HG03342 (cell line): ENCODE results near the gene STX7.
"Not testable (repeated sequence)": the region's sequence is repeated elsewhere in the genome, so short reads cannot be mapped to it uniquely, and the experiment has no call there.

Source experiments
- ATAC-seq: cut with Tn5 transposase; IDR thresholded peaks from one replicate; pipeline ENCODE4 v1.9.1; 2021; ENCODE audit warnings: mild to moderate bottlenecking, moderate library complexity; ENCODE audit not compliant: unreplicated experiment

Gene STX7

GRCh38 chr6:132512638-132513632 lies at the start of gene STX7:
TSS of gene STX7 (minus strand) at chr6:132513116. CDS start at chr6:132503530, 9,586 bp downstream.
- peak; percentile 89 for ATAC-seq

GRCh38 chr6:132560087-132560486 lies 47.2 kb upstream of the STX7 start:
- not testable (repeated sequence) for ATAC-seq

- no peak for ATAC-seq
Measured at GRCh38 chr6:132552372-132552771, 39.5 kb upstream of the STX7 start, which contains the start of gene TAAR8. TSS of gene TAAR8 (plus strand) at chr6:132552672. CDS start at chr6:132552693, 21 bp downstream.

- no peak for ATAC-seq
Measured at GRCh38 chr6:132551214-132551613, 38.3 kb upstream of the STX7 start.

- ATAC-seq, result no peak
Measured at GRCh38 chr6:132548746-132549463, 36.0 kb upstream of the STX7 start.

GRCh38 chr6:132544826-132545225 lies 31.9 kb upstream of the STX7 start:
- ATAC-seq, result no peak

GRCh38 chr6:132537977-132538376 lies 25.1 kb upstream of the STX7 start, which contains the start of gene TAAR9:
TSS of gene TAAR9 (plus strand) at chr6:132538277. CDS start at chr6:132538290, 13 bp downstream.
- ATAC-seq, result no peak

GRCh38 chr6:132537145-132537544 lies 24.2 kb upstream of the STX7 start:
- no peak for ATAC-seq

- ATAC-seq, result not testable (repeated sequence)
Measured at GRCh38 chr6:132534546-132534945, 21.6 kb upstream of the STX7 start.

GRCh38 chr6:132530293-132530974 lies 17.5 kb upstream of the STX7 start:
- ATAC-seq, result peak; percentile 92

GRCh38 chr6:132527791-132528190 lies 14.9 kb upstream of the STX7 start:
- no peak for ATAC-seq

- ATAC-seq, result no peak
Measured at GRCh38 chr6:132526461-132526860, 13.5 kb upstream of the STX7 start.

- ATAC-seq, result no peak
Measured at GRCh38 chr6:132525866-132526265, 12.9 kb upstream of the STX7 start.

GRCh38 chr6:132524646-132525045 lies 11.7 kb upstream of the STX7 start:
- no peak for ATAC-seq

GRCh38 chr6:132520953-132521352 lies 8.0 kb upstream of the STX7 start:
- no peak for ATAC-seq

- no peak for ATAC-seq
Measured at GRCh38 chr6:132515386-132515785, 2.5 kb upstream of the STX7 start.

GRCh38 chr6:132513831-132514545 lies 1.1 kb upstream of the STX7 start:
- ATAC-seq, result no peak

- ATAC-seq, result no peak
Measured at GRCh38 chr6:132512342-132512637, 626 bp downstream of the STX7 start.

GRCh38 chr6:132511831-132512220 lies 1.1 kb downstream of the STX7 start:
- no peak for ATAC-seq

- no peak for ATAC-seq
Measured at GRCh38 chr6:132511210-132511830, 1.6 kb downstream of the STX7 start.
